ENCODE data around the gene MYH14.
"Not testable (repeated sequence)": the region's sequence is repeated elsewhere in the genome, so short reads cannot be mapped to it uniquely, and the experiment has no call there.

MYH14 gene

DNA sequence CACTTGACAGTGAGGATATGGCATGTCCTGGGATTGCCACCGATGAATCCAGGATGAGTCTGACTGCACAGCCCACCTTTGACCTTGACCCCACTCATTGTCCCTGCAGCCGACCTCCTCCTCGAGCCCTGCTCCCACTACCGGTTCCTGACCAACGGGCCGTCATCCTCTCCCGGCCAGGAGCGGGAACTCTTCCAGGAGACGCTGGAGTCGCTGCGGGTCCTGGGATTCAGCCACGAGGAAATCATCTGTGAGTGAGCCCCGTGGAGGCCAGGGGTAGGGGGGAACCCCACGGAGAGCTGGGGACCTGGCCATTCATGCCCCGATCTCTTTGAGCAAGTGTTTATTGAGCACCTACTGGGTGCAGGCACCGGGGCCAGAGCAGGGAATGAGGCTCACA is 28.4 kb downstream of the MYH14 start:
- TF ChIP-seq, protein P1, sequence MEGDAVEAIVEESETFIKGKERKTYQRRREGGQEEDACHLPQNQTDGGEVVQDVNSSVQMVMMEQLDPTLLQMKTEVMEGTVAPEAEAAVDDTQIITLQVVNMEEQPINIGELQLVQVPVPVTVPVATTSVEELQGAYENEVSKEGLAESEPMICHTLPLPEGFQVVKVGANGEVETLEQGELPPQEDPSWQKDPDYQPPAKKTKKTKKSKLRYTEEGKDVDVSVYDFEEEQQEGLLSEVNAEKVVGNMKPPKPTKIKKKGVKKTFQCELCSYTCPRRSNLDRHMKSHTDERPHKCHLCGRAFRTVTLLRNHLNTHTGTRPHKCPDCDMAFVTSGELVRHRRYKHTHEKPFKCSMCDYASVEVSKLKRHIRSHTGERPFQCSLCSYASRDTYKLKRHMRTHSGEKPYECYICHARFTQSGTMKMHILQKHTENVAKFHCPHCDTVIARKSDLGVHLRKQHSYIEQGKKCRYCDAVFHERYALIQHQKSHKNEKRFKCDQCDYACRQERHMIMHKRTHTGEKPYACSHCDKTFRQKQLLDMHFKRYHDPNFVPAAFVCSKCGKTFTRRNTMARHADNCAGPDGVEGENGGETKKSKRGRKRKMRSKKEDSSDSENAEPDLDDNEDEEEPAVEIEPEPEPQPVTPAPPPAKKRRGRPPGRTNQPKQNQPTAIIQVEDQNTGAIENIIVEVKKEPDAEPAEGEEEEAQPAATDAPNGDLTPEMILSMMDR (IDR thresholded peaks at IDR 0.05; ENCODE audit: insufficient read depth, low read depth, low read length, missing control alignments), result no peak
- DNase-seq (ENCODE audit: low read depth), result no peak
- H3K4me3 ChIP-seq (ENCODE audit: low read length), result no peak overlapping the region

DNA sequence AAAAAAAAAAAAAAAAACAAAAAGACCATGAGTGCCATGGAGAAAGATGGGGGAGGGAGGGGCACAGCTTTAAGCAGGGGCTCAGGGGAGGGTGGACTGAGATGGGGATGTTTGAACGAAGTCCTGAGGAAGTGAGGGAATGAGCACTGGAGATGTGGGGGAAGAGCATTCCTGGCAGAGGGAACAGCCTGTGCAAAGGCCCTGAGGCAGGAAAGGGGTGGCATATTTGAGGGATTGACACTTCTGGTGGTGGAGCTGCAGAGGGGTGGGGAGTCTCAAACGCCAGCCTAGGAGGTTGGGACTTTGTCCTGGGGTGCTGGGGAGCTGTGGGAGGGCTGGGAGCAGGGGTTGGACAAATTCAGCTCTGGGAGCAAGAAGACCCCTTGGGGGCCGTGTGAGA is 29.2 kb downstream of the MYH14 start:
- TF ChIP-seq, protein P1 (IDR thresholded peaks at IDR 0.05; ENCODE audit: insufficient read depth, low read depth, low read length, missing control alignments), result no peak
- DNase-seq (ENCODE audit: low read depth), result no peak
- H3K4me3 ChIP-seq (ENCODE audit: low read length), result no peak overlapping the region

DNA sequence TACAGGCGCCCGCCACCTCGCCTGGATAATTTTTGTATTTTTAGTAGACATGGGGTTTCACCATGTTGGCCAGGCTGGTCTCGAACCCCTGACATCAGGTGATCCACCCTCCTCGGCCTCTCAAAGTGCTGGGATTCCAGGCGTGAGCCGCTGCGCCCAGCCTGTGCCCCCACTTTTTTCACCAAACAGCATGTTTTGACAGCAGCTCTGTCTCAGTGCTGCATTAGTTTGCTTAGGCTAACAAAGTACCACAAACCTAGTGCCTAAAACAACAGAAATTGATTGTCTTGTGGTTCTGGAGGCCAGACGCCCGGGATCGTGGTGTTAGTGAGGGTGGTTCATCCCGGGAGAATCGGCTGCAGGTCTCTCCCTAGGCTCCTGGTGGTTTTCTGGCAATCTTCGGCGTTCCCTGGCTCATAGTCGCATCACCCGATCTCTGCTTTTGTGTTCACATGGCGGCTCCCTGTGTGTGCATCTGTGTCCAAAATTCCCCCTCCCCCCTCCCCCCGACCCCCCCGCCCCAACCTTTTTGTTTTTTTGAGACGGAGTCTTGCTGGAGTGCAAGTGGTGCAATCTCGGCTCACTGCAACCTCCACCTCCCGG is 30.0 kb downstream of the MYH14 start:
- TF ChIP-seq, protein P1 (IDR thresholded peaks at IDR 0.05; ENCODE audit: insufficient read depth, low read depth, low read length, missing control alignments), result no peak
- no peak overlapping the region for H3K4me3 ChIP-seq (ENCODE audit: low read length)
- DNase-seq (ENCODE audit: low read depth), result no peak

DNA sequence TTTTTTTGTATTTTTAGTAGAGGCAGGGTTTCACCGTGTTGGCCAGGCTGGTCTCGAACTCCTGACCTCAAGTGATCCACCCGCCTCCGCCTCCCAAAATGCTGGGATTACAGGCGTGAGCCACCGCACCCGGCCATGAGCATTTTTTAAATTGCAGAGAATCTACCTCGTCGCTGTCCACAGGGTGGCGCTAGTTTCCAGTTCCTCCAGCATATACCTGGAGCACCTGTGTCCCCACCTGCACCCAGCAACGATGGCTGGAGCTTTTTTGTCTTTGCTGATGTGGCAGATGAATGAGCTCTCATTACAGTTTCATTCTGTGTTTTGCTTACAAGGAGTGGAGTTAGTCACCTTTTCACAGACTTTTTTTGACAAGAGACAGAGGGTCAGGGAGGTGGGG is 34.1 kb downstream of the MYH14 start:
- DNase-seq (ENCODE audit: low read depth); H3K4me3 ChIP-seq (ENCODE audit: low read length): not testable (repeated sequence)

DNA sequence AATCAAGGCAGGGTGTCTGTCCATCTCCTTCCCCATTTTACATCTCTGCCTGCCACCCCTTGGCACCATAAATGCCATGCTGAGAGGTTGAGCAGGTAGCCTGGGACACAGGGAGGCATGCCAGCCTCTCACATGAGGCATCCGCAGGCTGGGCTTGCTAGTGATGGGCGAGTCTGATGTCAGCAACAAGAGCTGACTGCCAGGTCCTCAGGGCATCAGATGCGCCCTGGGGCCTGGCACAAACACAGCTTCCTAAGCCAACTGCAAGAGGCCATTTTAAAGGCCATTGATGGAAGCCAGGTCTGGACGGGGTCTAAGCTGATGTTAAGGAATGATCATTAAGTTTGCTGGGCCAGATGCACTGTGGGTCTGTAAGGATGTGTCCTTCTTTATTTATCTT is 34.6 kb downstream of the MYH14 start:
- no peak for DNase-seq (ENCODE audit: low read depth)
- no peak overlapping the region for H3K4me3 ChIP-seq (ENCODE audit: low read length)
- TF ChIP-seq, protein P1 (IDR thresholded peaks at IDR 0.05; ENCODE audit: insufficient read depth, low read depth, low read length, missing control alignments), result no peak

DNA sequence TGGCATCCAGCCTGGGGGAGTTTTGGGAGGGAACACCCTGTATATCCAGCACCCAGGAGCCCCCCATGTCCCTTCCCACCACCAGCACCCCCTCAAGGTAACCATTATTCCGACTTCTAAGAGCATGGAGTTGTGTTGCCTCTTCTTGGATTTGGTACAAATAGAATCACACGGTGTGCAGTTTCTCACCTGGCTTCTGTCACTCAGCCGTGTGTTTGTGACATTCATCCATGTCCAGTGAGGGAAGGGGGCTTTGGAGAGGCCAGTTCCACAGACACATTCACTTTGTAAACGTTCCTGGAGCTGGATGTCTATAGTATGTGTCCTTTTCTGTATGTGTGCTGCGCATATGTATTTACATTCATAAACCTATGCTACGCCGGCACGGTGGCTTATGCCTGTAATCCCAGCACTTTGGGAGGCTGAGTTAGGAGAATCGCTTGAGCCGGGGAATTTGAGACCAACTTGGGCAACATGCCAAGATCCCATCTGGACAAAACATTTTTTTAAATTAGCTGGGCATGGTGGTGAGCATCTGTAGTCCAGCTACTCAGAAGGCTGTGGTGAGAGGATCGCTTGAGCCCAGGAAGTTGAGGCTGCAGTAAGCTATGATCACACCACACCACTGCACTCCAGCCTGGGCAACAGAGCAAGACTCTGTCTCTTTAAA is 36.6 kb downstream of the MYH14 start:
- DNase-seq (ENCODE audit: low read depth), result no peak
- TF ChIP-seq, protein P1 (IDR thresholded peaks at IDR 0.05; ENCODE audit: insufficient read depth, low read depth, low read length, missing control alignments), result no peak

DNA sequence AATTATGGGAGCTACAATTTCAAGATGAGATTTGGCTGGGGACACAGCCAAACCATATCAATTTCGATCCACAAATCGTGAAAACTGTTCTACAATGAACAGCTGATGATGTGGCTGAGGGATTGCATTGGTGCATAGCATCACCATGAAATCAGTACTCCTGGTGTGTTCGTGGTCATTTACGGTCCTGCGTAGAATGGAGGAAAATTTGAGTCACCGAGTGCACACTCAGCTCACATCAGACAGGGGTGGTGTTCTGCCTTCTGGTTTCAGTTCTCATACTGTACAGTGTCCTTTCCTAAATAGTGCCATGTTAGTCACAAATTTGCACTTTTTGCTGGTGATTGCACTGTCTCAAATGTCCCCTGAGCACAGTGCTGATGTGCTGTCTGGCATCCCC is 39.2 kb downstream of the MYH14 start:
- DNase-seq (ENCODE audit: low read depth), result no peak
- TF ChIP-seq, protein P1 (IDR thresholded peaks at IDR 0.05; ENCODE audit: insufficient read depth, low read depth, low read length, missing control alignments), result no peak
- no peak overlapping the region for H3K4me3 ChIP-seq (ENCODE audit: low read length)

More for the DNA sequence above, 36.6 kb downstream of the MYH14 start:
- H3K4me3 ChIP-seq (ENCODE audit: low read length), result no peak overlapping the region
